Smooth muscle cell (in vitro differentiated cells): ENCODE data around the gene PRKCE. TPM values are rescaled to one million over a fixed set of nuclear protein-coding genes. Genes with fewer than 3 reads are reported as not detected.

Experiments
- DNase-seq: peaks from one replicate; lab custom pipeline; 2025; ENCODE audit not compliant: unreplicated experiment; lab: John Stamatoyannopoulos, UW
- H2AFZ ChIP-seq: fragments of 200-600 bp; sonication (generic); 2 replicates; pipeline ENCODE4 v1.6.0; 2016; ENCODE audit warnings: antibody characterized with exemption, low read depth, mild to moderate bottlenecking
- H3F3A ChIP-seq: fragments of 200-600 bp; sonication (generic); 2 replicates; pipeline ENCODE4 v1.6.0; 2017; ENCODE audit warnings: antibody characterized with exemption, low read depth
- H3K27ac ChIP-seq: fragments of 200-600 bp; sonication (generic); 2 replicates; pipeline ENCODE4 v1.5.1; 2016; ENCODE audit warnings: low read depth, mild to moderate bottlenecking
- H3K27me3 ChIP-seq: fragments of 200-600 bp; sonication (generic); 2 replicates; pipeline ENCODE4 v1.6.1; 2016; ENCODE audit warnings: low read depth, mild to moderate bottlenecking
- H3K36me3 ChIP-seq: fragments of 200-600 bp; sonication (generic); 2 replicates; pipeline ENCODE4 v1.5.1; 2016; ENCODE audit warnings: low read depth
- H3K4me1 ChIP-seq: fragments of 200-600 bp; sonication (generic); 2 replicates; pipeline ENCODE4 v1.5.1; 2016; ENCODE audit warnings: low read depth
- H3K4me2 ChIP-seq: fragments of 200-600 bp; sonication (generic); 2 replicates; pipeline ENCODE4 v1.6.0; 2016; ENCODE audit warnings: mild to moderate bottlenecking
- H3K4me3 ChIP-seq: fragments of 200-600 bp; sonication (generic); 2 replicates; pipeline ENCODE4 v1.5.1; 2016; ENCODE audit warnings: mild to moderate bottlenecking
- H3K79me2 ChIP-seq: fragments of 200-600 bp; sonication (generic); 2 replicates; pipeline ENCODE4 v1.6.0; 2016; ENCODE audit warnings: low read depth, mild to moderate bottlenecking
- H3K9ac ChIP-seq: fragments of 200-600 bp; sonication (generic); 2 replicates; pipeline ENCODE4 v1.6.0; 2016; ENCODE audit warnings: low read depth
- H3K9me3 ChIP-seq: fragments of 200-600 bp; sonication (generic); replicated peaks from 2 replicates; pipeline ENCODE4 v1.5.1; 2016; ENCODE audit warnings: low read depth
- H4K20me1 ChIP-seq: fragments of 200-600 bp; sonication (generic); 2 replicates; pipeline ENCODE4 v1.6.0; 2016; ENCODE audit warnings: low read depth
- CTCF ChIP-seq: fragments of 200-600 bp; sonication (generic); IDR thresholded peaks from 2 replicates; pipeline ENCODE4 v1.5.1; 2017; ENCODE audit warnings: borderline replicate concordance, mild to moderate bottlenecking, antibody characterized with exemption; ENCODE audit not compliant: insufficient read depth, poor library complexity, severe bottlenecking
- WGBS: methylation state at CpG from one replicate; pipeline ENCODE4 v1.1.7; 2016; ENCODE audit warnings: low lambda C conversion rate; 5-methylcytosine and 5-hydroxymethylcytosine counted together
- polyA plus RNA-seq: library from polyadenylated mRNA; unstranded; fragments of >200 nt; fragmentation: Nextera tagmentation; extraction: Ambion mirVana; gene quantifications from 2 replicates; pipeline ENCODE4 v1.2.1, GENCODE V29; 2016
- total RNA-seq: library from RNA; depleted of rRNA; stranded (reverse); fragments of >200 nt; gene quantifications from 2 replicates; pipeline ENCODE4 v1.2.3, GENCODE V29; 2014

The PRKCE gene
- total and polyA plus RNA-seq, 2 experiments from 2014 or later, result 20.6 to 29.1 TPM

- Histone ChIP-seq H3F3A (peaks cover 40% of the 10 kb centered on the region), H3K9me3 (no peaks in the 10 kb centered on the region), H3K27ac (peak overlapping the region; percentile 96), H3K4me1 (peaks cover 34% of the 10 kb centered on the region), H4K20me1 (no peaks in the 10 kb centered on the region), H2AFZ (no peak overlapping the region), H3K4me2 (peak overlapping the region; percentile 68), H3K27me3 (no peaks in the 10 kb centered on the region), H3K9ac (no peak overlapping the region), H3K4me3 (no peak overlapping the region), H3K79me2 (peaks cover 68% of the 10 kb centered on the region), H3K36me3 (no peaks in the 10 kb centered on the region)
- no peak for TF ChIP-seq CTCF
- no peak for DNase-seq
- 89% methylated on average over 12 of the region's 12 CpGs for WGBS
Observed at GRCh38 chr2:45754131-45755010, 102.9 kb downstream of the PRKCE start.

- Histone ChIP-seq H3K9ac (peak overlapping the region; percentile 52), H3K4me3 (no peak overlapping the region), H3F3A (peaks cover 40% of the 10 kb centered on the region), H4K20me1 (peaks cover 4% of the 10 kb centered on the region), H3K79me2 (peaks cover 56% of the 10 kb centered on the region), H3K27ac (peak overlapping the region; percentile 96), H3K27me3 (no peaks in the 10 kb centered on the region), H2AFZ (no peak overlapping the region), H3K4me1 (peaks cover 40% of the 10 kb centered on the region), H3K36me3 (no peaks in the 10 kb centered on the region), H3K9me3 (no peaks in the 10 kb centered on the region), H3K4me2 (peak overlapping the region; percentile 68)
- no peak for DNase-seq
- 24% methylated on average over 8 of the region's 8 CpGs for WGBS
- no peak for TF ChIP-seq CTCF
Observed at GRCh38 chr2:45755585-45756335, 104.3 kb downstream of the PRKCE start.

GRCh38 chr2:45758018-45758417 lies 106.5 kb downstream of the PRKCE start:
- Histone ChIP-seq H3F3A (peaks cover 38% of the 10 kb centered on the region), H3K27me3 (no peaks in the 10 kb centered on the region), H3K9ac (no peak overlapping the region), H3K36me3 (no peaks in the 10 kb centered on the region), H3K4me3 (no peak overlapping the region), H3K9me3 (no peaks in the 10 kb centered on the region), H4K20me1 (peaks cover 4% of the 10 kb centered on the region), H2AFZ (no peak overlapping the region), H3K79me2 (peaks cover 44% of the 10 kb centered on the region), H3K27ac (peak overlapping the region; percentile 96), H3K4me1 (peaks cover 40% of the 10 kb centered on the region), H3K4me2 (no peak overlapping the region)
- 100% methylated on average over 1 of the region's 1 CpG for WGBS
- DNase-seq, result no peak
- no peak for TF ChIP-seq CTCF
